NCI-H526 (cell line): Measurements from ENCODE around the gene CCR2.
"Not testable (repeated sequence)": the region's sequence is repeated elsewhere in the genome, so short reads cannot be mapped to it uniquely, and the experiment has no call there.

Experiments used
- DNase-seq, 2 experiments: peaks; one replicate each; lab custom pipeline; 2025; lab: John Stamatoyannopoulos, UW

The CCR2 gene

DNA sequence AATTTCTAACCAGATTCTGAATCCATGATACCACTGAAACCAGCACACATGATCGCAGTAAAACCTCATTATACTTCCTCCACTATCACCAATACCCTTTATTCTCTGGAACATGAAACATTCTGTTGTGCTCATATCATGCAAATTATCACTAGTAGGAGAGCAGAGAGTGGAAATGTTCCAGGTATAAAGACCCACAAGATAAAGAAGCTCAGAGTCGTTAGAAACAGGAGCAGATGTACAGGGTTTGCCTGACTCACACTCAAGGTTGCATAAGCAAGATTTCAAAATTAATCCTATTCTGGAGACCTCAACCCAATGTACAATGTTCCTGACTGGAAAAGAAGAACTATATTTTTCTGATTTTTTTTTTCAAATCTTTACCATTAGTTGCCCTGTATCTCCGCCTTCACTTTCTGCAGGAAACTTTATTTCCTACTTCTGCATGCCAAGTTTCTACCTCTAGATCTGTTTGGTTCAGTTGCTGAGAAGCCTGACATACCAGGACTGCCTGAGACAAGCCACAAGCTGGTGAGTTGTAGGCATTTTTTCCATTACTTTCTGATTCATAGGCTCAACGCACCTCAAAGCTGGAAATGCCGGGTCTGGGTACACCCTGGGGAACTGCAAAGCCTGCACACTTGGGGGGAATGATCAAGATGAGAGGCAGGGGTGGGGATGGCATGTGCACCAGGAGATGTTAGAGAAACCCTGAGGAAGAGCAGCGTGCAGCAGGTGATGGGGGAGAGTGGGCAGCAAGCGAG, at the start of gene CCR2:
TSS of gene CCR2 (plus strand) at position 465 of the 764 bp plus-strand sequence. CDS start 3,417 bp downstream, outside the sequence.
- DNase-seq: peak; percentile 10 to 26

DNA sequence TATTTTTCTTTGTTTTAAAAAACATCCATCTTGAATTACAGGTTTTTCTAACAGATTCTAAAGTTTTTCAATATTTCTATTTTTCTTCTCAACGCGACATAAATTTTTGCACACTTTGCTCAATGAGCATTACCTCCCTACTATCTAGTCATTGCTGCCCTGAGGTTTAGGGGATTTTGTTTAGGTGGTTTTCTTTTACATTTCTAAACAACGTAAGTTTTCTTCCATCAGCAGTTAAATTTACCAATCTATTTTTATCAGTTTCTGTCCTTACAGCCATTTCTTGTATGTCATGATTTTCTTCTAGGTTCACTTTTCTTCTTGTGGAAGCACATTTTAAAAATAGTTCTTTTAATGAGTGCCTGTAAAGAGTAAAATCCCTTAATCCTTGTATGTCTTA, 49.2 kb upstream of the CCR2 start:
- DNase-seq: no peak

DNA sequence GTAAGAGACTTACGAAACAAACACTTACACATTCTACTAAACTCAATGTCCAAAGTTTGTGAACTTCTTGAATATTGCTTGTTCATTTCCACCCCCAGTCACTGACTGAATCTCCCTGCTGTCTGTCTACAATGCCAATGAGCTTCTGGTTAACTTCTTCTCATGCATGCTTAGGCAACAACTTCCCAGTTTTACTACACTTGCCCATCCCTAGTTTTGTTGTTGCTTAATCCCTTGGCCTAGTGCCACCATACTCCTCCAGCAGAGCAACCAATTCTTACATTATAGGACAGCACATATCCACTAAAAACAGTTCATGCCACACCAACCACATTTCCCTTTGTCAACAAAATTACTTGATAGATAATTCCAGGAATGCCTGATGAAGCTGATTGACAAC, 40.9 kb upstream of the CCR2 start:
- no peak for DNase-seq

DNA sequence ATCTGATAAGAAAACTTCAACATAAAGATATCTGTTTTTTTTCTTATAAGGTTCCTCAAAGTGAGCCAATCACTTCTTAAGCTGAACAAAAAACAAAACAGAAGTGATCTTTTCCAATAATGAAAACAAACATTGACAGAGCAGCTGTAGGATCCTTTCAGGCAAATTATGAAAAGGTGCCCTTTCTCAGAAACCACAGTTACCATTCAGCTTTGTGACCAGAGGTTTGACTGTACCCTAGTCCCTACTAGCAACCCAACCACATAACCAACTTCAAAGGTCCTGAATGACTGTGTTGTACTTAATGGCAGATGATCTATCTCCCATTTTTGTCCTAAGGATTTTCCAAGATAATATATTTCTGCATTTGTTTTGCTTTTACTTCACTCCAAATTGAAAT, 39.4 kb upstream of the CCR2 start:
- DNase-seq: no peak

DNA sequence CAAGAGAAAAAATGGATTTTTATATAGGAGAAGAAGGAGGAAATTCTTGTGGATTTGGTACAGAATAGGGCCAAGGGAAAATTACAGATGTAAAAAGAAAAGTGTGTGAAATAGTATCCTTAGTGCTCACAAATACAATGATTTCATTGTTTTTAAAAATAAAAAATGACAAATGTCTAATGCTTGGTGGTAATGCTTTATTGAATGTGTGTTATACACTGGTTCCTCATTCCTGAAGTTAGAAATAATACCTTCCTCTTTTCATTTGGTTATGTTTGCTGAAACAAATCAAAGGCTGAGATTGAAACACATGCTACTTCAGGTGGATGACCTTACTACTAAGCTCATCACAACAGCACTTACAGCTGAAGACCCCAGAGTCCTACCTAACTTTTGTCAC, 37.7 kb upstream of the CCR2 start:
- DNase-seq: no peak

DNA sequence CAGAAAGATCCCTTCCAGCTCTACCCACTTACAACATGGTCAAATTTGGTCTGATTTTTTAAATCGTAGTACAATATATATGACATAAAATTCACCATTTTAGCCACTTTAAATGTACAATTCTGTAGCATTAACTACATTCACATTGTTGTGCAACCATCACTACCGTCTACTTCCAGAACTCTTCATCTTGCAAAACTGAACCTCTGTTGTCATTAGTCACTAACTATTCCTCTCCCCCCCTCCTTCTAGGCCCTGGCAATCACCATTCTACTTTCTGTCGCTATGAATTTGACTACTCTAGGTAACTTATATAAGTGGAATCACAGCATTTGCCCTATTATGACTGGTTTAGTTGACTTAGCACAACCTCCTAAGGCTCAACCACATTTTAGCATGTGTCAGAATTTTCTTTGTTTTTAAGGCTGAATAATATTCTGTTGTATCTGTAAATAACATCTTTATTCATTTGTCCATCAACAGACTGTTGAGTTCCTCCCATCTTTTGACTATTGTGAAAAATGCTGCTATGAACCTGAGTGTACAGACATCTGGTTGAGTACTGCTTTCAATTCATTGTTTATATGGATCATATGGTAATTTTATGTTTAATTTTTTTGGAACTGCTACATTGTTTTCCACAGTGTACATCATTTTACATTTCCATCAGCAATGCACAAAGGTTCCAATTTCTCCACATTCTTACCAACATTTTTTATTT, 35.5 kb upstream of the CCR2 start:
- DNase-seq: no peak

DNA sequence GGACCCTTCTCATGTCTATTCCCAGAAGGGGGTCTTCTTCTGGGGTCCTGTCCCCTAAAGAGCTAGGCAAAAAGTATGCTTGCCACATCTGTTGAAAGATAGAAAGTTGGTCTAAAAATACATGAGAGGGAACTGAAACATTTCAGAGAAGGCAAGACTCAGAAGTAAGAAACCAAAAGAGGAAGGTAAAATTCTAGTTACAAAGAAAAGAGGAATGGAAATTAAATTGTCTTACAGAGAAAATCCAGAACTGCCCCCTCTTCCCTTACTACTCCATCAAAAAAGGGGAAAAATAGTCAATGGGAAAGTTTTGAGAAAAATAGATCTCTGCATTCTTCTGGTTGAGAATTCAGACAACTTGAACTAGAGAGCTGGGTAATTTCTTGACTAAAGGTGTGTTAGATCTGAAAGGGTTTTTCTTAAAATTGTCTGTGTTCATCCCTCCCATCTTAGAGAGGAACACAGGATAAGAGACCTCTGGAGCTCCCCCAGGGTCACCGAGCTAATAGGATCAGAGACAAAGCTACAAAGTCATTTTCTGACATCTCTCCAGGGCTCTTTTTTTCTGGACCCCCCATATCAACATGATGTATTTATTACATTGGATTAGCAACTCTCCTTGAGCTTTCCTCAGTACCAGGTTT, 32.3 kb upstream of the CCR2 start:
- DNase-seq: no peak

DNA sequence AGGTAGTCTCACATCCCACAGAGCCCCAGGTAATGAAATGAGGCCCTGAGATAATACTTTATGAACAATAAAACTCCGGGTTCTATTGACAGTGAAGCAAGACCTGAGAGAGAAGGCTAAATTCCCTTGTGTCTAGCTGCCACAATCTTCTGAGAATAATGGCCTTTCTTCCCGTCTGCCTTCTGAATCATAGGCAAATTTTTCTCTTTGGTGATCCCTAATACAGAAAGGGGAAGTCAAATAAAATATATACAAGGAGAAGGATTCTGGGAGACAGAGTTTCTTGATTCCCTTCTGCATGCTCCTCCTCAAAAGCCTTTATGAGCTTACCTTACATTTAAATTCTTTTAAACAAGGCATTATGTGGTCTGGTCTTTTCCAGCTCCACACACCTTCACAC, 29.9 kb upstream of the CCR2 start:
- no peak for DNase-seq

DNA sequence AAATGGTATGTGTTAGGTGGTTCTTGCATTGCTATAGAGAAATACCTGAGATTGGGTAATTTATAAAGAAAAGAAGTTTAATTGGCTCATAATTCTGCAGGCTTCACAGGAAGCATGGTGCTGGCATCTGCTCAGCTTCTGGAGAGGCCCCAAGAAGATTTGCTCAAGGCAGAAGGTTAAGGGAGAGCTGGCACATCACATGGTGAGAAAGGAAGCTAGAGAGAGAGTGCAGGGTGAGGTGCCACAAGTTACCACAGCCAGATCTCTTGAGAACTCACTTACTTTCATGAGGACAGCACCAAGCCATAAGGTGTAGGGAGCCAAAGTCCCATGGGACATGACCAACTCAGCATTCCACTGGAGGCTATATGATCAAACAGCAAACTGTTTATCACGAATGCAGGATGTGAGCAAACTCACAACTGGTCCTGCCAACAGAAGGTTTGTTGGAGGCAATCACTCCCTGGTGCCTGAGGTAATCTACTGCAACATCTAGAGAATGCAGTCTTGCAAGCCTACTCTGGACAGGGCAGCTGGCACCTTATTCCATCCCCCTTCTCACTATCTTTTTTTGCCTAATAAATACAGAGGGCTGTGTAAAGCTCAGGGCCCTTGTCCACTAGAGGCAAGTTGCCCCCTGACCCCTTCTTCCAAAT, 28.1 kb upstream of the CCR2 start:
- no peak for DNase-seq

DNA sequence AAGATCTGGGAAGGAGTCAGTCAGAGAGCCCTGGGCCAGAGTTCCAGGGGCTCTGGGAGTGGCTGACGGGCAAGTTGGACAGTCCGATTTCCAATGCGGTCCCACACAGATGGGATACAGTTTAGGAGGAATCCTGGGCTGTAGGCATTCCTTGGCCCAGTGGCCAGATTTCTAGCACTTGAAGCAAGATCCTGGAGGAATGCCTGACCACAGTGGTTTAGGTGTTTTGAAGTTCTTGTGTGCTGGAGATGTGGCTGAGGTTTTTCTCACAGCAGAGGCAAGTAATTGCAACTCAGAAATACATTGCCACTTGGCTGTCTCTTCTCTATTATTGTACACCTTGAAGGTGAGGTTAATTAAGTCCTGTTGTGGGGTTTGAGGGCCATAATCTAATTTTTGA, 23.2 kb upstream of the CCR2 start:
- DNase-seq: not testable (repeated sequence)

DNA sequence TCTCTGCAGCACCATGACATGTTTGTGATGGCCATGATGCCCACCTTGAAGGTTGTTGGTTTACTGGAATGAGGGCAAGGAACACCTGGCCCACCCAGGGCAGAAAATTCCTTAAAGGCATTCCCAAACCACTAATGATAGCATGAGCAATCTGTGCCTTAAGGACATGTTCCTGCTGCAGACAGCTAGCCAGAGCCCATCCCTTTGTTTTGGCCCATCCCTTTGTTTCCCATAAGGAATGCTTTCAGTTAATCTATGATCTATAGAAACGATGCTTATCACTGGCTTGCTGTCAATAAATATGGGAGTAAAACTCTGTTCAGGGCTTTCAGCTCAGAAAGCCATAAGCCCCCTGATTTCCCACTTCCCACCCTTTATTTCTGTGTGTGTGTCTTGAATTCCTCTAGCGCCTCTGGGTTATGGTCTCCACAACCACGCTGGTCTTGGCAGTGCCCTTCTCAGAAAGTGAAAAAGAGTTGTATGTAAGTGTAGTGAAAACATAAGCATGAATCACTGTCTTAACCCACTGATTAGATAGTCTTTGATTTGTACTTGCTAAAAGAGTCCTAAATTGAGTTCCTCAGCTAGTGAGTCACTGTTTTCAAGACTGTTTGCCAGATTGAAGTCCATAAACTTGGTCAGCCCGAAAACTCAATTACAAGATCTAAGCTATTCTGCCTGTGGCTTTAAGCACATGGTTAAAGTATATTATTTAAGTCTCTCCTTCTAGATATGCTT, 19.0 kb upstream of the CCR2 start:
- DNase-seq: no peak

DNA sequence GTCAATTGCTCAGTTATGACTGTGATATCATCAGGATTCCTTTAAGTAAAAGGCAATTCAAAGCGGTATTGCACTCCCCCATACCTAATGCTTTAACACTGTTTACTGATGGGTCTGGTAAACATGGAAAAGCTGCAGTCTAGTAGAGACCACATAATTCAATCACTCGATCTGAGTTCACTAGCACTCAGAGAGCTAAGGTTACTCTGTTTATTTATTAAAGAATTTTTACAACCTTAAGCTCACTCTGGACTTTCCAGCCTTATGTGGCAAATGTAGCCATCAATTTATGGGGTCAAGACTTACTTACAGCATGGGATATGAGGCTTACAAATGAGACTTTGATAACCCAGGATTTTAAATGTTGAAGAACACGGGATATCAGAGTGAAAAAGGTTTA, 18.4 kb upstream of the CCR2 start:
- DNase-seq: no peak

DNA sequence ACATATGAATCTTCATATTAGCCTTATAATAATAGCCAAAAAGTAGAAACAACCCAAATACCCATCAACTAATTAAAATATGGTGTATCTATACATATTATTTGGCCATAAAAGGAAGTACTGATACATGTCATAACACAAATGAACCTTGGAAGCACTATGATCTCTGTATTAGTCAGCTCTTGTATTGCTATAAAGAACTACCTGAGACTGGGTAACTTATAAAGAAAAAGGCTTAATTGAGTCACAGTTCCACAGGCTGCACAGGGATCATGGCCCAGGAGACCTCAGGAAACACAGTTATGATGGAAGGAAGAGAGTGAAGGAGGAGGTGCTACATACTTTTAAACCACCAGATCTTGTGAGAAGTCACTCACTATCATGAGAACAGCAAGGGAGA, 16.0 kb upstream of the CCR2 start:
- no peak for DNase-seq

DNA sequence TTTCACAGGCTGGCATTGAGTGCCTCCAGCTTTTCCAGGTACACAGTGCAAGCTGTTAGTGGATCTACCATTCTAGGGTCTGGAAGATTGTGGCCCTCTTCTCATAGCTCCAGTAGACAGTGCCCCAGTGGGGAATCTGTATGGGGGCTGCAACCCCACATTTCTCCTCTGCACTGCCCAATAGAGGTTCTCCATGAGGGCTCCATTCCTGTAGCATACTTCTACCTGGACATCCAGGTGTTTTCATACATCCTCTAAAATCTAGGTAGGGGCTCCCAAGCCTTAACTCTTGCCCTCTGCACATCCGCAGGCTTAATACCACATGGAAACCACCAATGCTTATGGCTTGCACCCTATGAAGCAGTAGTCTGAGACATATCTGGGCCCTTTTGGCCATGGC, 15.1 kb upstream of the CCR2 start:
- no peak for DNase-seq

DNA sequence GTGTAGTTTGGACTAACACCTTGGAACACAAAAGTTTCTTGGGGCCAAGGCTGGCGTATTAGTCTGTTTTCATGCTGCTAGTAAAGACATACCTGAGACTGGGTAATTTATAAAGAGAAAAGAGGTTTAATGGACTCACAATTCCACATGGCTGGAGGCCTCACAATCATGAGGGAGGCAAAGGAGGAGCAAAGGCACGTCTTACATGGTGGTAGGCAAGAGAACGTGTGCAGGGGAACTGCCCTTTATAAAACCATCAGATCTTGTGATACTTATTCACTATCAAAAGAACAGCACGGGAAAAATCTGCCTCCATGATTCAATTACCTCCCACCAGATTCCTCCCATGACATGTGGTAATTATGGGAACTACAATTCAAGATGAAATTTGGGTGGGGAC, 9.4 kb upstream of the CCR2 start:
- DNase-seq: no peak

DNA sequence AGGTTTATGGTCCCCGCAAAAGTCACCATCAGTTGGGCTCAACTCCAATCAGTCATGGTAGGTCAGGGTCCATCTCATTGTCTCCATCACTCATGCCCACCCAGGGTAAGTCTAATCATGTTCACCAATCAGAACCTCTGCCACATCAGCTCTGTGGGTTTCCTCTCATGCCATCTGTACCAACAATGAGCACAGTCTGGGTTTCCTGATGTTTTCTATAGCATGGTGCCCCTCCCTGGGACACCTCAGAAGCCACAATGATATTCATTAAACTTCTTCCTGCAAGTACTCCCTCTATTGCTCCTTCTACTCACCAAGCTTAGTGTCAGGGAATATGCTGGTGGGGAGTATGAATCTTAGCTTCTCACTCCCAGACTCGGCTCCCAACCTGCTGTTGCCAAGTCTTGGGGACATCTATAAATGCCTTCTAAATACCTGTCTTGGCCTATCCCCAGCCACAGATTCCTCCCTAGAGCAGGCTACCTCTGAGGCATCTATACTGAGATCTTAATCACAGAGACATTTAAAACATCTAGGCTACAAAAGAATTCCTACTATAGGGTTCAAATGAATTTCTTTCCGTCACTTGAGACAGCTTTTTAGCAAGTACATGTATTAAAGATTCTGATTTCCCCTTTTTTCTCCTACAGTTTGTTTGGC, 5.0 kb upstream of the CCR2 start:
- DNase-seq: no peak

DNA sequence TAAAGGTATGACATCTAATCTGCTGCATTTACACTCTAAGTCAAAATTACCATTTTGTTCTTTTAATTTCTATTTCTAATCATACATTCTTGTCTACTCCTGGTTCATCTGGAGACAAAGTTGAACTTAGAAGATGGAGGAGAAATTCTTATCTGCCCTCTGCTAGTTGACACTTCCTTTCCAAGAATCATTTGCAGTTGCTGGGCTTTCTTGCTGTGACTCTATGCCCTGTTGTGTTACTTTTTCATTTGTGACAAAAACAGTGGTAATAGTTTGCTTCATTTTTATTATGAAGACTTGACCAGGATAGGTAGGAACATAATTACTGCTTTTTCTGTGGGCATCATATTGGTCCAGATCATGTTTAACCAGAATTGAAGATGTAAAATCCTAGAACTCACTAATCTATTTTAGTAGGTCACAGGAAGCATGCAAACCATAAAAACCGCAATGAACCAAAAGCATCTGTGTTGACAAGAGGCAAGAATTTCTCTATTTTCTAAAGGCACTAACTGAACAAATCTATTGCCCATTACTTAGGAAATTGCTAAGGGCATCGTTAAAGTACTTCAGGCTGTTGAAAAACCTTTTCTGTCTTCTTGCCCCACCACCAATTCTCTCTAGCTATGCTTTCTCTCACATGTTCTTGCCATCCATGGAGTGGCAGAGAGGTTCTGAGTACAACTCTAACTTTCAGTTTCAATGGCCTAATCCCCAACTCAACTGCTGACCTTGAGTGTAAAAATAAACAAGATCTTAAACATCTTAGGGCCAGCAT, 4.2 kb upstream of the CCR2 start:
- DNase-seq: no peak

DNA sequence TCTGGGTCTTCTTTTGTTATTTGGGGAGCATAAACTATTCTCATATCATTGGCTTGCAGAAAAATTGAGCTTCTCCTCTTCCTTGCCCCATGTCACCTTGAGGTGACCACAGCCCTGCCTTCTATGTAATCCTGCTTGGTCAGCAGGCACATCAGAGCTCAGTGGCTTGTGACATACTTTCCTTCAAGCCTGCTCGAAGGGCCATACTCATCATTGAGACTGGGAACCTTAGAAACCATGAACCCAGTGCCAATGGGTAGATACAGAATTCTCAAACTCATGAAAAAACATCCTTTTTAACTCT, 3.7 kb upstream of the CCR2 start:
- no peak for DNase-seq

DNA sequence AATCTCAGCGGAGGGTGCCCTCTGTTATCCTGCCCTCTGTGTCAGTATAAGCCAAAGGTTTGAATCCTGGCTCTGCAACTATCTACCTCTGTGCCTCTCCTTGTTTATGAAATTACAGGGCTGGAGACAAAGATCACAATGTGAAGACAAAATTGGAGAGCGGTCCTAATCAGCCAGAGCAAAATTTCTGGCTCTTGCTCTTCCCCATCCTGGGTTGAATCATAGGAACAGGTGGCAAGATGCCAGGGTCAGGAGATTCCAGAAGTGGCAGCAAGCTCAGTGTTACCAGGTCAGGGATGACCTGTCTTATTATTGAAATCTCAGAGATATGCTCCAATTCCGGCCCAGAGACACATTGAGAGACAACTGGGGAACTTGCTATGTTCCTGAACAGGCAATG, 2.3 kb upstream of the CCR2 start:
- no peak for DNase-seq

DNA sequence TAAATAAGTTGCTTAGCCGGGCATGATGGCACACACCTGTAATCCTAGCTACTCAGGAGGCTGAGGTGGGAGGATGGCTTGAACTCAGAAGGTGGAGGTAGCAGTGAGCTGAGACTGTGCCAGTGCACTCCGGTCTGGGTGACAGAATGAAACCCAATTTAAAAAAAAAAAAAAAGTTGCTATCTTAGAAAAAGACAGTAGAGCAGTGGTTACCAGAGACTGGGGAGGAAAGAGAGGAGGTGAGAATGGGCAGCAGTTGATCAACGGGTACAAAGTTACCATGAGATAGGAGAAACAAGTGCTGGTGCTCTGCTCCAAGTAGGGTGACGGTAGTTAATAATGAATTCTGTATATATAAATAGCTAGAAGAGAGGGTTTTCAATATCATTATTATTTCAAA, 821 bp upstream of the CCR2 start:
- no peak for DNase-seq

DNA sequence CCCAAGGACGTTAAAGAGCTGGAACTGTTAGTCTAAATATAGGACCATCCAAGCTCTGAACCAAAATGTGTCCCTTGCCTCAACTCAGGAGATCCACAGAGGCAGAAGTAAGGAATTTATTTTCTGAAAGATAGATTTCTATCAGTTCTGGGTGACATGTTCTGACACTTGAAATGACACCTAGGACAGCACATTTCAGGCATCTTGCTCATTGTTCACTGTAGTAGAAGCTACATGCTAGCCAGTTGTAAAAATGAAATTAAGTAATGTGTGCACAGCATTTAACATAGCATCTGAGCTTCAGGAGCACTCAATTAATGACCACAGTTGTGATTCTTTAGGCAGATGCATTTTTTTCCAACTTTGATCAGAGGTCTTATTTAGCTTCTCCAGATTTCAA, 567 bp downstream of the CCR2 start:
- DNase-seq: no peak
